Esophagus muscularis mucosa (tissue), 4 donors: Measurements from ENCODE around the gene POMT2. TPM values are rescaled to one million over a fixed set of nuclear protein-coding genes. Genes with fewer than 3 reads are reported as not detected.

ENCODE experiments used
- DNase-seq: peaks from one replicate; pipeline ENCODE4 v3.0.0-alpha.2; 2017; ENCODE audit errors: extremely low spot score
- H3K27ac ChIP-seq, 4 donors: fragments of 200-600 bp; sonication (generic); replicated peaks in 1 of 4; 1 replicate in 3 of 4; 2 replicates in 1 of 4; pipeline ENCODE4 v1.5.1; 2016 to 2019; ENCODE audit warnings: mild to moderate bottlenecking in 1 of 4
- H3K27me3 ChIP-seq, 4 donors: fragments of 200-600 bp; sonication (generic); one replicate each; pipeline versions ENCODE4 v1.5.1 to v1.6.0; 2016 to 2019
- H3K36me3 ChIP-seq, 4 donors: fragments of 200-600 bp; sonication (generic); one replicate each; pipeline ENCODE4 v1.5.1; 2016 to 2019
- H3K4me1 ChIP-seq, 4 donors: fragments of 200-600 bp; sonication (generic); one replicate each; pipeline ENCODE4 v1.5.1; 2016 to 2019
- H3K4me3 ChIP-seq, 4 donors: fragments of 200-600 bp; sonication (generic); 1 replicate in 2 of 4; 2 replicates in 2 of 4; pipeline ENCODE4 v1.5.1; 2016 to 2019; ENCODE audit warnings: mild to moderate bottlenecking in 4 of 4, moderate library complexity in 1 of 4
- H3K9me3 ChIP-seq, 4 donors: fragments of 200-600 bp; sonication (generic); 1 replicate in 3 of 4; 2 replicates in 1 of 4; pipeline ENCODE4 v1.5.1; 2016 to 2019
- CTCF ChIP-seq, 3 experiments: fragments of 200-600 bp in 2 of 3; fragments of 450-650 bp in 1 of 3; sonication (generic) in 2 of 3; IDR thresholded peaks; one replicate each; pipeline ENCODE4 v1.5.1; 2017 to 2019; ENCODE audit warnings: antibody characterized with exemption in 3 of 3, mild to moderate bottlenecking in 2 of 3, moderate library complexity in 1 of 3
- EP300 ChIP-seq: sonication (generic); formaldehyde crosslinking; IDR thresholded peaks from one replicate; pipeline ENCODE4 v1.6.1; 2017; ENCODE audit warnings: antibody characterized with exemption
- POLR2A ChIP-seq: fragments of 450-650 bp; IDR thresholded peaks from one replicate; pipeline ENCODE4 v1.6.1; 2017; ENCODE audit warnings: antibody characterized with exemption, moderate library complexity, mild to moderate bottlenecking, low read depth
- POLR2AphosphoS5 ChIP-seq, 2 donors: sonication (generic); formaldehyde crosslinking; IDR thresholded peaks; one replicate each; pipeline ENCODE4 v1.6.1; 2017; ENCODE audit warnings: antibody characterized with exemption in 2 of 2
- WGBS: methylation state at CpG from one replicate; pipeline ENCODE4 v1.1.5; 2018; 5-methylcytosine and 5-hydroxymethylcytosine counted together
- intact Hi-C: fragments of 100-400 bp; cut with DNase I; formaldehyde crosslinking; loops from one replicate; pipeline ENCODE4 v1.15.1; 2023
- total RNA-seq, 4 donors: library from RNA; depleted of rRNA; stranded (reverse); fragments of >200 nt; gene quantifications; one replicate each; pipeline versions ENCODE4 v1.1.0 to v1.2.1, GENCODE V29; 2016

Gene POMT2
- total RNA-seq, 4 donors from 2014 or later: 13.3 to 29.2 (median 14.5) TPM

- TF ChIP-seq EP300 (no peak), POLR2A (no peak), CTCF (IDR thresholded peaks at IDR 0.05) (no peak), POLR2AphosphoS5 (IDR thresholded peaks at IDR 0.05) (no peak)
- H3K4me1 ChIP-seq: peaks cover 20 to 44% (median 34%) of the 10 kb centered on the region in 4 donors
- H3K27ac ChIP-seq: peak overlapping the region in 1 of 4 donors; percentile 28
- WGBS: 80% methylated on average over 8 of the region's 10 CpGs
- H3K36me3 ChIP-seq: peaks cover 0 to 4% (median 2%) of the 10 kb centered on the region in 4 donors
- intact Hi-C loops: loop anchor here (5.0 kb wide), 1 partner anchor 162 kb away; no protein-coding TSS in a partner anchor
- no peak overlapping the region for H3K4me3 ChIP-seq
- no peak for DNase-seq
- no peaks in the 10 kb centered on the region for H3K9me3 ChIP-seq
- no peaks in the 10 kb centered on the region for H3K27me3 ChIP-seq
Measured at GRCh38 chr14:77314539-77315457, 5.9 kb downstream of the POMT2 start.

GRCh38 chr14:77314043-77314442 is 6.6 kb downstream of the POMT2 start:
- no peak overlapping the region for H3K4me3 ChIP-seq
- no peak for TF ChIP-seq EP300
- no peak for TF ChIP-seq POLR2A
- no peak for TF ChIP-seq POLR2AphosphoS5 (IDR thresholded peaks at IDR 0.05)
- TF ChIP-seq CTCF (IDR thresholded peaks at IDR 0.05): no peak
- H3K27me3 ChIP-seq: no peaks in the 10 kb centered on the region
- WGBS: 15% methylated on average over 2 of the region's 2 CpGs
- peaks cover 0 to 4% (median 2%) of the 10 kb centered on the region in 4 donors for H3K36me3 ChIP-seq
- H3K9me3 ChIP-seq: no peaks in the 10 kb centered on the region
- no peak for DNase-seq
- intact Hi-C loops: no loop called here
- peaks cover 13 to 36% (median 26%) of the 10 kb centered on the region in 4 donors for H3K4me1 ChIP-seq
- peak overlapping the region in 1 of 4 donors; percentile 45 for H3K27ac ChIP-seq

GRCh38 chr14:77313371-77313770 is 7.3 kb downstream of the POMT2 start:
- H3K4me1 ChIP-seq: peaks cover 13 to 30% (median 22%) of the 10 kb centered on the region in 4 donors
- no peak for TF ChIP-seq POLR2A
- no peak overlapping the region for H3K4me3 ChIP-seq
- H3K27ac ChIP-seq: peak overlapping the region in 1 of 4 donors; percentile 45
- no peaks in the 10 kb centered on the region for H3K9me3 ChIP-seq
- peaks cover 0 to 4% (median 2%) of the 10 kb centered on the region in 4 donors for H3K36me3 ChIP-seq
- no peaks in the 10 kb centered on the region for H3K27me3 ChIP-seq
- no peak for DNase-seq
- 100% methylated on average over 1 of the region's 1 CpG for WGBS
- intact Hi-C loops: no loop called here

- DNase-seq: no peak
- H3K27ac ChIP-seq: no peak overlapping the region
- H3K4me3 ChIP-seq: no peak overlapping the region
- peaks cover 0 to 7% (median 4%) of the 10 kb centered on the region in 4 donors for H3K36me3 ChIP-seq
- no peaks in the 10 kb centered on the region for H3K27me3 ChIP-seq
- WGBS: 90% methylated on average over 2 of the region's 2 CpGs
- no peaks in the 10 kb centered on the region for H3K9me3 ChIP-seq
- intact Hi-C loops: no loop called here
- TF ChIP-seq EP300: no peak
- no peak for TF ChIP-seq POLR2AphosphoS5 (IDR thresholded peaks at IDR 0.05)
- H3K4me1 ChIP-seq: peaks cover 16 to 42% (median 36%) of the 10 kb centered on the region in 4 donors
Measured at GRCh38 chr14:77311217-77311616, 9.5 kb downstream of the POMT2 start.

GRCh38 chr14:77310026-77310425 is 10.7 kb downstream of the POMT2 start:
- intact Hi-C loops: no loop called here
- H3K9me3 ChIP-seq: no peaks in the 10 kb centered on the region
- TF ChIP-seq CTCF (IDR thresholded peaks at IDR 0.05) (no peak), EP300 (no peak), POLR2A (no peak), POLR2AphosphoS5 (IDR thresholded peaks at IDR 0.05) (no peak)
- no peak overlapping the region for H3K27ac ChIP-seq
- H3K36me3 ChIP-seq: peaks cover 0 to 18% (median 15%) of the 10 kb centered on the region in 4 donors
- DNase-seq: no peak
- no peaks in the 10 kb centered on the region for H3K27me3 ChIP-seq
- no peak overlapping the region for H3K4me3 ChIP-seq
- peaks cover 9 to 40% (median 31%) of the 10 kb centered on the region in 4 donors for H3K4me1 ChIP-seq
- 80% methylated on average over 4 of the region's 4 CpGs for WGBS
